MM.1S (cell line): ENCODE measurements around the gene TCN2.

Source experiments
- EZH2 ChIP-seq: fragments of 300-600 bp; sonication (generic); optimal IDR thresholded peaks from 2 replicates; pipeline ENCODE3; 2017; ENCODE audit warnings: low read depth, mild to moderate bottlenecking, antibody characterized with exemption, low read length, mixed read lengths
- TF ChIP-seq, protein P1 (sequence below): fragments of 300-600 bp; sonication (generic); IDR thresholded peaks from 2 replicates; pipeline ENCODE4 v1.5.1; 2016; ENCODE audit warnings: antibody characterized with exemption, low read length, mixed read lengths

DNA sequence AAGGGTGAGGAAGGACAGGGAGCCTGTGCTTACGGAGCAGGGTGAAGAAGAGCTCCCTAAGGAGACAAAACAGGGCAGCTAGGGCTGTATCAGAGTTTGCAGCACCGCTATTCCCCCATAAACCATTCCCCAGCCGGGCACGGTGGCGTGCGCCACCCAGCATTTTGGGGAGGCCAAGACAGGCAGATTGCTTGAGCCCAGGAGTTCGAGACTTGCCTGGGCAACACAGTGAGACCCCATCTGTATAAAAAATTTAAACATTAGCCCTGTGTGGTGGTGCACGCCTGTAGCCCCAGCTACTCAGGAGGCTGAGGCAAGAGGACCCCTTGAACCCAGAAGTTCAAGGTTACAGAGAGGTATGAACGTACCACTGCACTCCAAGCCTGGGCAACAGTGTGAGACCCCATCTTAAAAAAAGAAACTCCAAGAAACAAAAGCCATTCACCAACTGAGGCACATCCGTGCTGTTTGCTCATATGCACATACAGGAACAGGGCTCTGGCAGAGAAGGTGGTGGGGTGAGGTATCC lies 37.2 kb upstream of the TCN2 start:
- TF ChIP-seq, protein P1, sequence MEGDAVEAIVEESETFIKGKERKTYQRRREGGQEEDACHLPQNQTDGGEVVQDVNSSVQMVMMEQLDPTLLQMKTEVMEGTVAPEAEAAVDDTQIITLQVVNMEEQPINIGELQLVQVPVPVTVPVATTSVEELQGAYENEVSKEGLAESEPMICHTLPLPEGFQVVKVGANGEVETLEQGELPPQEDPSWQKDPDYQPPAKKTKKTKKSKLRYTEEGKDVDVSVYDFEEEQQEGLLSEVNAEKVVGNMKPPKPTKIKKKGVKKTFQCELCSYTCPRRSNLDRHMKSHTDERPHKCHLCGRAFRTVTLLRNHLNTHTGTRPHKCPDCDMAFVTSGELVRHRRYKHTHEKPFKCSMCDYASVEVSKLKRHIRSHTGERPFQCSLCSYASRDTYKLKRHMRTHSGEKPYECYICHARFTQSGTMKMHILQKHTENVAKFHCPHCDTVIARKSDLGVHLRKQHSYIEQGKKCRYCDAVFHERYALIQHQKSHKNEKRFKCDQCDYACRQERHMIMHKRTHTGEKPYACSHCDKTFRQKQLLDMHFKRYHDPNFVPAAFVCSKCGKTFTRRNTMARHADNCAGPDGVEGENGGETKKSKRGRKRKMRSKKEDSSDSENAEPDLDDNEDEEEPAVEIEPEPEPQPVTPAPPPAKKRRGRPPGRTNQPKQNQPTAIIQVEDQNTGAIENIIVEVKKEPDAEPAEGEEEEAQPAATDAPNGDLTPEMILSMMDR, result no peak
- TF ChIP-seq EZH2, result no peak
